ENCODE results near the gene APCDD1L.

DNA sequence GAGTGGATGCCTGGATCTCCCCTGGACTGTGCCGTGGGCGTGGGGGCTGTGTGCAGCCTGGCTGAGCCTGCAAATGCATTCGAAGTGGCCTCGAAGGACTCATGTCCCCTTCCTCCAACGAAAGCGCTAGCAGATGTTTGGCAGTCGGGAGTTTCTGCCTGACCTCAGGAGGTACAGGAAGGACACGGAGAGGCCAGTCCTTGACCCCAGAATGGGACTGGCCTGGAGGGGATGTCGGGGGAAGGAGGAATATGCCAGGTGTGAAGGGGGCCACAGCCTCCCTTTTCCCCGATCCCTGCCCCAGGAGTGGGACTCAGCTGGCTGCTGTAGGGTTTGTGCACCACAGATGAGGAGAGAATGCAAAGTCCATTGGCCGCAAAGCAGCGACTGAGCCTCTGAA lies 45.6 kb downstream of the APCDD1L start:
- no peak for TF ChIP-seq NFIC (IDR thresholded peaks at IDR 0.05; ENCODE audit: borderline replicate concordance)
- TF ChIP-seq FOSL2 (IDR thresholded peaks at IDR 0.05; ENCODE audit: borderline replicate concordance, low read depth): no peak
